WTC11 (cell line): ENCODE results near the gene CTBP1. TPM values are rescaled to one million over a fixed set of nuclear protein-coding genes. Genes with fewer than 3 reads are reported as not detected.

Source experiments
- ATAC-seq: fragments of 200-7000 bp; cut with Tn5 transposase; 2 replicates; pipeline ENCODE4 v1.10.0; 2021; ENCODE audit warnings: mild to moderate bottlenecking, moderate library complexity
- CTCF ChIA-PET: fragments of 300-600 bp; sonication (Branson Sonifier 250); formaldehyde crosslinking; loops from one replicate; lab custom pipeline; 2021; ENCODE audit warnings: antibody characterized with exemption; lab: Charles Lee
- POLR2A ChIA-PET: fragments of 350-600 bp; sonication (Branson Sonifier 250); formaldehyde crosslinking; loops from one replicate; lab custom pipeline; 2021; ENCODE audit warnings: antibody characterized with exemption; lab: Charles Lee
- DNase-seq: peaks from one replicate; pipeline ENCODE4 v3.0.0; 2021; ENCODE audit warnings: low spot score
- H3K27ac Mint-ChIP-seq: 2 replicates; pipeline ENCODE4 v1.8.0; 2021; ENCODE audit warnings: mixed read lengths
- H3K27me3 Mint-ChIP-seq: 2 replicates; pipeline ENCODE4 v1.8.0; 2021; ENCODE audit warnings: low read depth, mild to moderate bottlenecking, moderate library complexity, mixed read lengths
- H3K36me3 Mint-ChIP-seq: 2 replicates; pipeline ENCODE4 v1.8.0; 2021; ENCODE audit warnings: mixed read lengths
- H3K4me1 Mint-ChIP-seq: 2 replicates; pipeline ENCODE4 v1.8.0; 2022; ENCODE audit warnings: mixed read lengths
- H3K4me3 Mint-ChIP-seq: 2 replicates; pipeline ENCODE4 v1.8.0; 2021; ENCODE audit warnings: mild to moderate bottlenecking, moderate library complexity, mixed read lengths
- H3K9me3 Mint-ChIP-seq: 2 replicates; pipeline ENCODE4 v1.8.0; 2021; ENCODE audit warnings: mixed read lengths
- ATF1 ChIP-seq: sonication (generic); formaldehyde crosslinking; IDR thresholded peaks from 2 replicates; pipeline ENCODE4 v1.8.1; 2023; ENCODE audit warnings: mild to moderate bottlenecking, moderate library complexity, missing genetic modification reagents
- CREM ChIP-seq: sonication (generic); formaldehyde crosslinking; IDR thresholded peaks from 2 replicates; pipeline ENCODE4 v1.8.1; 2022; ENCODE audit warnings: mild to moderate bottlenecking, missing genetic modification reagents, moderate library complexity
- HMGA2 ChIP-seq: fragments of 250-450 bp; sonication (Bioruptor Pico); IDR thresholded peaks from 2 replicates; pipeline ENCODE4 v1.4.0; 2021; ENCODE audit warnings: mild to moderate bottlenecking, moderate library complexity
- JAZF1 ChIP-seq: fragments of 250-450 bp; sonication (Bioruptor Pico); IDR thresholded peaks from 2 replicates; pipeline ENCODE4 v1.9.0; 2021; ENCODE audit warnings: moderate library complexity, mild to moderate bottlenecking, inconsistent platforms
- NFYB ChIP-seq: sonication (generic); formaldehyde crosslinking; conservative IDR thresholded peaks from 2 replicates; pipeline ENCODE4 v1.8.0; 2022; ENCODE audit warnings: low read depth, missing genetic modification reagents
- NR3C1 ChIP-seq: sonication (generic); formaldehyde crosslinking; conservative IDR thresholded peaks from 2 replicates; pipeline ENCODE4 v1.8.1; 2023; ENCODE audit warnings: low read depth, mild to moderate bottlenecking, missing genetic modification reagents
- OVOL2 ChIP-seq: fragments of 250-450 bp; sonication (Bioruptor Pico); IDR thresholded peaks from 2 replicates; pipeline ENCODE4 v1.9.0; 2021; ENCODE audit warnings: mild to moderate bottlenecking, borderline replicate concordance
- SP1 ChIP-seq: sonication (generic); formaldehyde crosslinking; conservative IDR thresholded peaks from 2 replicates; pipeline ENCODE4 v1.8.1; 2022; ENCODE audit warnings: missing genetic modification reagents
- ZNF396 ChIP-seq: fragments of 250-450 bp; sonication (Bioruptor Pico); IDR thresholded peaks from 2 replicates; pipeline ENCODE4 v1.8.0; 2021; ENCODE audit warnings: mild to moderate bottlenecking, moderate library complexity, borderline replicate concordance
- ZNF671 ChIP-seq: fragments of 250-450 bp; sonication (Bioruptor Pico); IDR thresholded peaks from 2 replicates; pipeline ENCODE4 v1.8.0; 2021; ENCODE audit warnings: mild to moderate bottlenecking
- total RNA-seq: library from RNA; stranded (reverse); gene quantifications from 3 replicates; pipeline ENCODE4 v1.2.3, GENCODE V29; 2021
- TF ChIP-seq, protein P1 (sequence below): sonication (generic); formaldehyde crosslinking; IDR thresholded peaks from 2 replicates; pipeline ENCODE4 v1.8.1; 2023; ENCODE audit warnings: mild to moderate bottlenecking, missing genetic modification reagents, moderate library complexity
- TF ChIP-seq, protein P2 (sequence below): fragments of 250-450 bp; sonication (Bioruptor Pico); IDR thresholded peaks from 2 replicates; pipeline ENCODE4 v1.9.0; 2021; ENCODE audit warnings: mild to moderate bottlenecking
- TF ChIP-seq, protein P3 (sequence below): sonication (generic); formaldehyde crosslinking; IDR thresholded peaks from 2 replicates; pipeline ENCODE4 v1.8.1; 2023; ENCODE audit warnings: mild to moderate bottlenecking, missing genetic modification reagents
- TF ChIP-seq, protein P4 (sequence below): sonication (generic); formaldehyde crosslinking; IDR thresholded peaks from 2 replicates; pipeline ENCODE4 v1.8.1; 2023; ENCODE audit warnings: mild to moderate bottlenecking, missing genetic modification reagents
- TF ChIP-seq, protein P5 (sequence below): sonication (generic); formaldehyde crosslinking; IDR thresholded peaks from 2 replicates; pipeline ENCODE4 v1.8.1; 2022; ENCODE audit warnings: low read depth, missing genetic modification reagents, borderline replicate concordance
- TF ChIP-seq, protein P6 (sequence below): sonication (generic); formaldehyde crosslinking; IDR thresholded peaks from 2 replicates; pipeline ENCODE4 v1.8.0; 2022; ENCODE audit warnings: missing genetic modification reagents
- TF ChIP-seq, protein P7 (sequence below): sonication (generic); formaldehyde crosslinking; IDR thresholded peaks from 2 replicates; pipeline ENCODE4 v1.8.0; 2022; ENCODE audit warnings: mild to moderate bottlenecking, missing genetic modification reagents
- TF ChIP-seq, protein P8 (sequence below): sonication (generic); formaldehyde crosslinking; IDR thresholded peaks from 2 replicates; pipeline ENCODE4 v1.8.1; 2023; ENCODE audit warnings: mild to moderate bottlenecking, moderate library complexity, missing genetic modification reagents

The CTBP1 gene
- total RNA-seq, 1 experiment from 2014 or later, result 143 TPM

DNA sequence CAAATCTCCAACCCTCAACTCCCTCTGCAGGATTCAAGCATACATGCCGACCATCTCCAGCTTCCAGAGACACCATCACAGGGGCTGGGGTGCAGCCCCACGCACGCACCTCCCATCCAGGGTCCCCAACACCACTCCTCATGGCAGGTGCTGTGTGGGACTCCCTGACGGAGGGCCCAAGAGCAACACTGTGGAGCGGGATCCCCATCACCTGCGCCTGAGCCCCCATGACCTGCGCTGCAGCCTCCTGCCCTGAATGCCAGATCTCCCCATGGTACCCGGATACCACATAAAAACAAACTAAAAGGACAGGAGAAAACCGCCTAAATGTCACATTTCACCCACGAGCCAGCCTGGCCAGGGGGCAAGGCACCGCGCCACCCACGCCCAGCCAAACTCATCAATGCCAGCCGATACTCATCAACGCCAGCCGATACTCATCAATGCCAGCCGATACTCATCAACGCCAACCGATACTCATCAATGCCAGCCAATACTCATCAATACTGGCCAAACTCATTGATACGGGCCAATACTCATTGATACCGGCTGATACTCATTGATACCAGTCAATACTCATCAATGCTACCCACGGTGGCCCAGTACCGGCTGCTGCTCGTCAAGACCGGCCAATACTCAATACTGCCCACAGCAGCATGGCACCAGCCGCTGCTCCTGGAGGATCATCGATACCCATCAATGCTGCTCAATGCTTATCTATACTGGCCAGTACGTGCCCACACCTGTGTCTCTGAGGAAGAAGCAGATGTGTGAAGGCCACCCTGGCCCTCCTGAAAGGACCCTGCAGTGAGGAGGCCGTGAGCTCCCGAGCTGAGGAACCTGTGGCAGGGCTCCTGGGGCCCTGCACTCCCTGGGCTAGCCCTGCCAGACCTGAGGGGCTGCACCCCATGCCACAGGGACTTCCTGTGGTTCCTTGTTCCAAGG, 6.2 kb downstream of the CTBP1 start:
- TF ChIP-seq SP1 (no peak), NFYB (no peak), ATF1 (no peak), ZNF671 (CRISPR knock-in tag) (no peak), HMGA2 (CRISPR knock-in tag) (no peak), NR3C1 (CRISPR knock-in tag) (no peak), CREM (CRISPR knock-in tag) (no peak)
- TF ChIP-seq, protein P1, sequence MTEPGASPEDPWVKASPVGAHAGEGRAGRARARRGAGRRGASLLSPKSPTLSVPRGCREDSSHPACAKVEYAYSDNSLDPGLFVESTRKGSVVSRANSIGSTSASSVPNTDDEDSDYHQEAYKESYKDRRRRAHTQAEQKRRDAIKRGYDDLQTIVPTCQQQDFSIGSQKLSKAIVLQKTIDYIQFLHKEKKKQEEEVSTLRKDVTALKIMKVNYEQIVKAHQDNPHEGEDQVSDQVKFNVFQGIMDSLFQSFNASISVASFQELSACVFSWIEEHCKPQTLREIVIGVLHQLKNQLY (CRISPR knock-in tag), result no peak
- TF ChIP-seq, protein P2, sequence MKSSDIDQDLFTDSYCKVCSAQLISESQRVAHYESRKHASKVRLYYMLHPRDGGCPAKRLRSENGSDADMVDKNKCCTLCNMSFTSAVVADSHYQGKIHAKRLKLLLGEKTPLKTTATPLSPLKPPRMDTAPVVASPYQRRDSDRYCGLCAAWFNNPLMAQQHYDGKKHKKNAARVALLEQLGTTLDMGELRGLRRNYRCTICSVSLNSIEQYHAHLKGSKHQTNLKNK (CRISPR knock-in tag), result no peak
- TF ChIP-seq, protein P3, sequence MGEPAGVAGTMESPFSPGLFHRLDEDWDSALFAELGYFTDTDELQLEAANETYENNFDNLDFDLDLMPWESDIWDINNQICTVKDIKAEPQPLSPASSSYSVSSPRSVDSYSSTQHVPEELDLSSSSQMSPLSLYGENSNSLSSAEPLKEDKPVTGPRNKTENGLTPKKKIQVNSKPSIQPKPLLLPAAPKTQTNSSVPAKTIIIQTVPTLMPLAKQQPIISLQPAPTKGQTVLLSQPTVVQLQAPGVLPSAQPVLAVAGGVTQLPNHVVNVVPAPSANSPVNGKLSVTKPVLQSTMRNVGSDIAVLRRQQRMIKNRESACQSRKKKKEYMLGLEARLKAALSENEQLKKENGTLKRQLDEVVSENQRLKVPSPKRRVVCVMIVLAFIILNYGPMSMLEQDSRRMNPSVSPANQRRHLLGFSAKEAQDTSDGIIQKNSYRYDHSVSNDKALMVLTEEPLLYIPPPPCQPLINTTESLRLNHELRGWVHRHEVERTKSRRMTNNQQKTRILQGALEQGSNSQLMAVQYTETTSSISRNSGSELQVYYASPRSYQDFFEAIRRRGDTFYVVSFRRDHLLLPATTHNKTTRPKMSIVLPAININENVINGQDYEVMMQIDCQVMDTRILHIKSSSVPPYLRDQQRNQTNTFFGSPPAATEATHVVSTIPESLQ (CRISPR knock-in tag), result no peak
- TF ChIP-seq, protein P4, sequence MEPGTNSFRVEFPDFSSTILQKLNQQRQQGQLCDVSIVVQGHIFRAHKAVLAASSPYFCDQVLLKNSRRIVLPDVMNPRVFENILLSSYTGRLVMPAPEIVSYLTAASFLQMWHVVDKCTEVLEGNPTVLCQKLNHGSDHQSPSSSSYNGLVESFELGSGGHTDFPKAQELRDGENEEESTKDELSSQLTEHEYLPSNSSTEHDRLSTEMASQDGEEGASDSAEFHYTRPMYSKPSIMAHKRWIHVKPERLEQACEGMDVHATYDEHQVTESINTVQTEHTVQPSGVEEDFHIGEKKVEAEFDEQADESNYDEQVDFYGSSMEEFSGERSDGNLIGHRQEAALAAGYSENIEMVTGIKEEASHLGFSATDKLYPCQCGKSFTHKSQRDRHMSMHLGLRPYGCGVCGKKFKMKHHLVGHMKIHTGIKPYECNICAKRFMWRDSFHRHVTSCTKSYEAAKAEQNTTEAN (CRISPR knock-in tag), result no peak
- TF ChIP-seq, protein P5, sequence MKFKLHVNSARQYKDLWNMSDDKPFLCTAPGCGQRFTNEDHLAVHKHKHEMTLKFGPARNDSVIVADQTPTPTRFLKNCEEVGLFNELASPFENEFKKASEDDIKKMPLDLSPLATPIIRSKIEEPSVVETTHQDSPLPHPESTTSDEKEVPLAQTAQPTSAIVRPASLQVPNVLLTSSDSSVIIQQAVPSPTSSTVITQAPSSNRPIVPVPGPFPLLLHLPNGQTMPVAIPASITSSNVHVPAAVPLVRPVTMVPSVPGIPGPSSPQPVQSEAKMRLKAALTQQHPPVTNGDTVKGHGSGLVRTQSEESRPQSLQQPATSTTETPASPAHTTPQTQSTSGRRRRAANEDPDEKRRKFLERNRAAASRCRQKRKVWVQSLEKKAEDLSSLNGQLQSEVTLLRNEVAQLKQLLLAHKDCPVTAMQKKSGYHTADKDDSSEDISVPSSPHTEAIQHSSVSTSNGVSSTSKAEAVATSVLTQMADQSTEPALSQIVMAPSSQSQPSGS (CRISPR knock-in tag), result no peak
- Mint-ChIP-seq H3K4me3 (no peak overlapping the region), H3K27ac (peak overlapping the region; percentile 96), H3K4me1 (peaks cover 11% of the 10 kb centered on the region), H3K9me3 (no peaks in the 10 kb centered on the region), H3K36me3 (peaks cover 4% of the 10 kb centered on the region), H3K27me3 (no peaks in the 10 kb centered on the region; the same call in 1 of the 2 replicates)
- ChIA-PET CTCF (interaction anchor here (0.5 to 1.5 kb wide), 2 partner anchors 104 to 520 kb away, joined by 4 read pairs; partner anchors contain the start of gene UVSSA), POLR2A (no interaction called here)
- ATAC-seq (no peak), DNase-seq (no peak)

DNA sequence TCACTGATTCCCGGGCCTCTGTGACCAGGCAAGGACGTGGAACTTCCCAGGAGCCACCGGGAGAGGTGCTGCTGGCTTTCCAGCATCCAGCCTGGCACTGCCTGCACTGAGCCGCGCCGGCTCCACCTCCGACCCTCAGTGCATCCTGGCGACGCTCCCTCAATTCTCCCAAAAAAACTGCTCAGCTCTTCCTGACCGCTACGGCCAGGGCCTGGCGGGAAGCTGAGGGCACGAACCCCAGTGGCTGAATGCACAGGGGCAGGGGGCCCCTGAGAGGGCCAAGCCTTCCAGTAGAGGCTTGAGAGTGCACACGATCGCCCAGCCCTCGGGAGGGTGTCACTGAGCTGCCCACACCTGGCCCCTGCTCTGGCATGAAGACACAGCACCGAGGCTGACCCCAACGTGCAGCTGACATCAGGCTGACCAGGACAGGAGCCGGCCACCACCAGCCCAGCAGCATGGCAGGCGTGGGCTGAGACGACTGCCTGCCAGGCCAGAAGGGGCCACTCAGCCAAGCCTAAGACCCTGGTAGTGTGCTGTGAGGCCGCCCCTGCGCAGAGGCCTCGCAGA, 6.9 kb downstream of the CTBP1 start:
- H3K27ac Mint-ChIP-seq, result peak overlapping the region; percentile 32
- H3K27me3 Mint-ChIP-seq, result no peaks in the 10 kb centered on the region; the same call in 1 of the 2 replicates
- ATAC-seq (no peak), DNase-seq (peak; percentile 6)
- H3K36me3 Mint-ChIP-seq, result peaks cover 4% of the 10 kb centered on the region
- POLR2A ChIA-PET, result no interaction called here
- H3K4me3 Mint-ChIP-seq, result no peak overlapping the region
- CTCF ChIA-PET, result interaction anchor here (0.5 kb wide), 1 partner anchor 521 kb away, joined by 4 read pairs; no protein-coding TSS in a partner anchor
- no peaks in the 10 kb centered on the region for H3K9me3 Mint-ChIP-seq
- H3K4me1 Mint-ChIP-seq, result peaks cover 9% of the 10 kb centered on the region
- TF ChIP-seq, protein P6, sequence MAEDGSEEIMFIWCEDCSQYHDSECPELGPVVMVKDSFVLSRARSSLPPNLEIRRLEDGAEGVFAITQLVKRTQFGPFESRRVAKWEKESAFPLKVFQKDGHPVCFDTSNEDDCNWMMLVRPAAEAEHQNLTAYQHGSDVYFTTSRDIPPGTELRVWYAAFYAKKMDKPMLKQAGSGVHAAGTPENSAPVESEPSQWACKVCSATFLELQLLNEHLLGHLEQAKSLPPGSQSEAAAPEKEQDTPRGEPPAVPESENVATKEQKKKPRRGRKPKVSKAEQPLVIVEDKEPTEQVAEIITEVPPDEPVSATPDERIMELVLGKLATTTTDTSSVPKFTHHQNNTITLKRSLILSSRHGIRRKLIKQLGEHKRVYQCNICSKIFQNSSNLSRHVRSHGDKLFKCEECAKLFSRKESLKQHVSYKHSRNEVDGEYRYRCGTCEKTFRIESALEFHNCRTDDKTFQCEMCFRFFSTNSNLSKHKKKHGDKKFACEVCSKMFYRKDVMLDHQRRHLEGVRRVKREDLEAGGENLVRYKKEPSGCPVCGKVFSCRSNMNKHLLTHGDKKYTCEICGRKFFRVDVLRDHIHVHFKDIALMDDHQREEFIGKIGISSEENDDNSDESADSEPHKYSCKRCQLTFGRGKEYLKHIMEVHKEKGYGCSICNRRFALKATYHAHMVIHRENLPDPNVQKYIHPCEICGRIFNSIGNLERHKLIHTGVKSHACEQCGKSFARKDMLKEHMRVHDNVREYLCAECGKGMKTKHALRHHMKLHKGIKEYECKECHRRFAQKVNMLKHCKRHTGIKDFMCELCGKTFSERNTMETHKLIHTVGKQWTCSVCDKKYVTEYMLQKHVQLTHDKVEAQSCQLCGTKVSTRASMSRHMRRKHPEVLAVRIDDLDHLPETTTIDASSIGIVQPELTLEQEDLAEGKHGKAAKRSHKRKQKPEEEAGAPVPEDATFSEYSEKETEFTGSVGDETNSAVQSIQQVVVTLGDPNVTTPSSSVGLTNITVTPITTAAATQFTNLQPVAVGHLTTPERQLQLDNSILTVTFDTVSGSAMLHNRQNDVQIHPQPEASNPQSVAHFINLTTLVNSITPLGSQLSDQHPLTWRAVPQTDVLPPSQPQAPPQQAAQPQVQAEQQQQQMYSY (CRISPR knock-in tag), result no peak
- no peak for TF ChIP-seq OVOL2 (CRISPR knock-in tag)
- TF ChIP-seq, protein P7, sequence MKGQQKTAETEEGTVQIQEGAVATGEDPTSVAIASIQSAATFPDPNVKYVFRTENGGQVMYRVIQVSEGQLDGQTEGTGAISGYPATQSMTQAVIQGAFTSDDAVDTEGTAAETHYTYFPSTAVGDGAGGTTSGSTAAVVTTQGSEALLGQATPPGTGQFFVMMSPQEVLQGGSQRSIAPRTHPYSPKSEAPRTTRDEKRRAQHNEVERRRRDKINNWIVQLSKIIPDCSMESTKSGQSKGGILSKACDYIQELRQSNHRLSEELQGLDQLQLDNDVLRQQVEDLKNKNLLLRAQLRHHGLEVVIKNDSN (CRISPR knock-in tag), result no peak
- TF ChIP-seq, protein P8, sequence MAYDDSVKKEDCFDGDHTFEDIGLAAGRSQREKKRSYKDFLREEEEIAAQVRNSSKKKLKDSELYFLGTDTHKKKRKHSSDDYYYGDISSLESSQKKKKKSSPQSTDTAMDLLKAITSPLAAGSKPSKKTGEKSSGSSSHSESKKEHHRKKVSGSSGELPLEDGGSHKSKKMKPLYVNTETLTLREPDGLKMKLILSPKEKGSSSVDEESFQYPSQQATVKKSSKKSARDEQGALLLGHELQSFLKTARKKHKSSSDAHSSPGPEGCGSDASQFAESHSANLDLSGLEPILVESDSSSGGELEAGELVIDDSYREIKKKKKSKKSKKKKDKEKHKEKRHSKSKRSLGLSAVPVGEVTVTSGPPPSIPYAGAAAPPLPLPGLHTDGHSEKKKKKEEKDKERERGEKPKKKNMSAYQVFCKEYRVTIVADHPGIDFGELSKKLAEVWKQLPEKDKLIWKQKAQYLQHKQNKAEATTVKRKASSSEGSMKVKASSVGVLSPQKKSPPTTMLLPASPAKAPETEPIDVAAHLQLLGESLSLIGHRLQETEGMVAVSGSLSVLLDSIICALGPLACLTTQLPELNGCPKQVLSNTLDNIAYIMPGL (CRISPR knock-in tag), result no peak
- TF ChIP-seq JAZF1 (CRISPR knock-in tag), result no peak
- TF ChIP-seq SP1, result no peak
- TF ChIP-seq ZNF396 (CRISPR knock-in tag), result no peak
